HepG2 (cell line): Measurements from ENCODE around the gene ARFGEF2. TPM values are rescaled to one million over a fixed set of nuclear protein-coding genes. Genes with fewer than 3 reads are reported as not detected.
A peak's percentile ranks its signal among the peaks of the same experiment; 100 is the strongest.
"Not testable (repeated sequence)": the region's sequence is repeated elsewhere in the genome, so short reads cannot be mapped to it uniquely, and the experiment has no call there.

Experiments
- ATAC-seq: fragments of 200-7000 bp; cut with Tn5 transposase; 3 replicates; pipeline ENCODE4 v1.9.1; 2020; ENCODE audit warnings: mild to moderate bottlenecking, moderate library complexity
- BruUV-seq: library from RNA; stranded (reverse); fragments of 400-500 nt; replicated peaks from 2 replicates; lab custom pipeline; 2021; lab: Mats Ljungman, UMichigan
- CTCF ChIA-PET: fragments of 300-600 bp; formaldehyde crosslinking; extraction: SDS; loops from one replicate; lab custom pipeline; 2021; ENCODE audit warnings: low total read pairs, inconsistent platforms, low intra/inter-chr PET ratio; lab: Yijun Ruan, JAX
- POLR2A ChIA-PET: fragments of 350-600 bp; sonication (Branson Sonifier 250); formaldehyde crosslinking; loops from one replicate; lab custom pipeline; 2020; ENCODE audit warnings: antibody characterized with exemption, inconsistent platforms; lab: Yijun Ruan, JAX
- DNase-seq: peaks from one replicate; pipeline ENCODE4 v3.0.0-alpha.2; 2015; ENCODE audit warnings: low spot score
- FAIRE-seq: peaks from 3 replicates; lab custom pipeline; 2011; peaks lifted over from hg19 to GRCh38; lab: Jason Lieb, UNC
- H2AFZ ChIP-seq: one replicate; pipeline ENCODE4 v1.6.1; 2011; ENCODE audit warnings: low read length, inconsistent platforms
- H3K27ac ChIP-seq: fragments of 300-600 bp; 3 replicates; pipeline ENCODE4 v1.8.0; 2011; ENCODE audit warnings: mixed run types, mild to moderate bottlenecking, mixed read lengths, low read length, inconsistent platforms; ENCODE audit not compliant: insufficient read depth; ENCODE audit errors: extremely low read length
- H3K27me3 ChIP-seq, 2 experiments: fragments of 200-600 bp in 1 of 2; 2 replicates in 1 of 2; 3 replicates in 1 of 2; pipeline versions ENCODE4 v1.6.0 to v1.8.0; 2011; ENCODE audit warnings: low read length in 2 of 2, mild to moderate bottlenecking in 2 of 2, moderate library complexity in 2 of 2, inconsistent platforms in 1 of 2; ENCODE audit not compliant: insufficient read depth in 2 of 2, control insufficient read depth in 1 of 2
- H3K36me3 ChIP-seq, 2 experiments: fragments of 200-600 bp in 1 of 2; replicated peaks in 1 of 2; 2 replicates in 1 of 2; 3 replicates in 1 of 2; pipeline versions ENCODE4 v1.5.1 to v1.8.0; 2011; ENCODE audit warnings: low read length in 2 of 2, inconsistent platforms in 1 of 2; ENCODE audit not compliant: insufficient read depth in 2 of 2, control insufficient read depth in 1 of 2
- H3K4me1 ChIP-seq: 2 replicates; pipeline ENCODE4 v1.5.1; 2012; ENCODE audit warnings: low read length, inconsistent platforms; ENCODE audit not compliant: insufficient read depth
- H3K4me2 ChIP-seq: 2 replicates; pipeline ENCODE4 v1.6.0; 2011; ENCODE audit warnings: low read depth, low read length, inconsistent platforms
- H3K4me3 ChIP-seq, 3 experiments: fragments of 200-600 bp in 1 of 3; sonication (generic), shearing (Covaris generic) in 1 of 3; replicated peaks in 1 of 3; 2 replicates each; pipeline ENCODE4 v1.5.1; 2011 to 2016; ENCODE audit warnings: low read length in 3 of 3, inconsistent platforms in 2 of 3, low read depth in 2 of 3, mild to moderate bottlenecking in 2 of 3, control low read depth in 1 of 3, mixed read lengths in 1 of 3; ENCODE audit not compliant: insufficient read depth in 1 of 3
- H3K79me2 ChIP-seq: one replicate; pipeline ENCODE4 v1.6.1; 2011; ENCODE audit warnings: low read length, inconsistent platforms; ENCODE audit not compliant: insufficient read depth
- H3K9ac ChIP-seq: 2 replicates; pipeline ENCODE4 v1.6.0; 2011; ENCODE audit warnings: mild to moderate bottlenecking, low read depth, low read length, inconsistent platforms; ENCODE audit not compliant: insufficient read depth
- H3K9me3 ChIP-seq: 2 replicates; pipeline ENCODE4 v1.5.1; 2012; ENCODE audit warnings: mild to moderate bottlenecking, low read length
- H4K20me1 ChIP-seq: 2 replicates; pipeline ENCODE4 v1.6.0; 2011; ENCODE audit warnings: inconsistent platforms, mild to moderate bottlenecking, low read length, moderate library complexity; ENCODE audit not compliant: insufficient read depth
- BRD4 ChIP-seq: sonication (generic); formaldehyde crosslinking; IDR thresholded peaks from 2 replicates; pipeline ENCODE4 v1.4.0; 2020; ENCODE audit warnings: missing genetic modification reagents
- DZIP1 ChIP-seq: sonication (generic); formaldehyde crosslinking; IDR thresholded peaks from 2 replicates; pipeline ENCODE4 v1.5.0; 2020; ENCODE audit warnings: mild to moderate bottlenecking, missing genetic modification reagents
- MNT ChIP-seq: fragments of 450-650 bp; IDR thresholded peaks from 2 replicates; pipeline ENCODE4 v1.6.1; 2016
- MYC ChIP-seq: sonication (generic); formaldehyde crosslinking; IDR thresholded peaks from 2 replicates; pipeline ENCODE4 v1.9.0; 2021; ENCODE audit warnings: missing genetic modification reagents, borderline replicate concordance
- NBN ChIP-seq: fragments of 450-650 bp; conservative IDR thresholded peaks from 2 replicates; pipeline ENCODE4 v1.6.1; 2017
- SALL2 ChIP-seq: sonication (generic); formaldehyde crosslinking; IDR thresholded peaks from 2 replicates; pipeline ENCODE4 v1.8.1; 2023; ENCODE audit warnings: mild to moderate bottlenecking, missing genetic modification reagents, inconsistent platforms
- SETDB1 ChIP-seq: sonication (generic); formaldehyde crosslinking; IDR thresholded peaks from 2 replicates; pipeline ENCODE4 v1.5.1; 2020; ENCODE audit warnings: missing genetic modification reagents, mild to moderate bottlenecking, borderline replicate concordance
- ZMYM2 ChIP-seq: sonication (generic); formaldehyde crosslinking; IDR thresholded peaks from 2 replicates; pipeline ENCODE4 v1.8.0; 2022; ENCODE audit warnings: mild to moderate bottlenecking, missing genetic modification reagents
- ZNF12 ChIP-seq: sonication (generic); formaldehyde crosslinking; IDR thresholded peaks from 2 replicates; pipeline ENCODE4 v1.5.0; 2020; ENCODE audit warnings: missing genetic modification reagents
- ZNF18 ChIP-seq: sonication (generic); formaldehyde crosslinking; IDR thresholded peaks from 2 replicates; pipeline ENCODE4 v1.8.0; 2022; ENCODE audit warnings: mild to moderate bottlenecking, missing genetic modification reagents; ENCODE audit not compliant: insufficient replicate concordance
- ZNF567 ChIP-seq: sonication (generic); formaldehyde crosslinking; IDR thresholded peaks from 2 replicates; pipeline ENCODE4 v1.8.1; 2023; ENCODE audit warnings: mild to moderate bottlenecking, missing genetic modification reagents, borderline replicate concordance
- ZNF572 ChIP-seq: sonication (generic); formaldehyde crosslinking; IDR thresholded peaks from 2 replicates; pipeline ENCODE4 v1.5.1; 2020; ENCODE audit warnings: mild to moderate bottlenecking, missing genetic modification reagents
- ZNF7 ChIP-seq: IDR thresholded peaks from 2 replicates; pipeline ENCODE4 v1.6.1; 2016; ENCODE audit warnings: missing biosample characterization, missing genetic modification reagents
- ZSCAN9 ChIP-seq: IDR thresholded peaks from 2 replicates; pipeline ENCODE4 v1.6.1; 2016; ENCODE audit warnings: borderline replicate concordance
- WGBS: methylation state at CpG from one replicate; pipeline ENCODE4 v1.1.6; 2017; ENCODE audit warnings: low lambda C conversion rate; 5-methylcytosine and 5-hydroxymethylcytosine counted together
- in situ Hi-C: cut with HindIII; loops from 2 replicates; pipeline ENCODE4 v1.10.0; 2017; ENCODE audit warnings: low pct_unique_long_range_greater_than_20kb; ENCODE audit not compliant: extremely low pct_ligation_motif_present
- intact Hi-C: fragments of 100-400 bp; cut with micrococcal nuclease; formaldehyde crosslinking; loops from one replicate; pipeline ENCODE4 v1.10.0; 2022; ENCODE audit not compliant: unreplicated experiment
- polyA plus RNA-seq, 8 experiments: library from polyadenylated mRNA; depleted of rRNA in 3 of 8; stranded (reverse) in 7 of 8; unstranded in 1 of 8; fragments of >200 nt; fragmentation: Illumina TruSeq in 4 of 8; extraction: Trizol in 4 of 8; gene quantifications; 2 replicates each; pipeline versions ENCODE4 v1.2.1 to v1.2.3, GENCODE V29; 2011 to 2016; ENCODE audit warnings: low read depth in 4 of 8, missing spikeins in 1 of 8, mixed read lengths in 1 of 8; ENCODE audit not compliant: insufficient read depth in 1 of 8
- total RNA-seq, 5 experiments: library from RNA; depleted of rRNA; stranded (reverse); fragments of >200 nt; fragmentation: Illumina TruSeq; extraction: Trizol; gene quantifications; 2 replicates each; pipeline ENCODE4 v1.2.3, GENCODE V29; 2016; ENCODE audit warnings: low read depth in 1 of 5

ARFGEF2 gene
- total and polyA plus RNA-seq, 2 of the 13 experiments (the other 11 are each of a cell fraction or from before 2014, with no cell fraction given), result 44.0 to 60.8 TPM

GRCh38 chr20:48933017-48933766 lies 11.7 kb downstream of the ARFGEF2 start (continued):
- TF ChIP-seq DZIP1 (CRISPR knock-in tag) (peak; percentile 82; the same call in 1 of the 2 replicates), ZMYM2 (no peak), ZSCAN9 (no peak), ZNF12 (CRISPR knock-in tag) (0 out of 2 replicates have a peak, but pooled peaks have one; percentile 3)

GRCh38 chr20:48934273-48934877 lies 12.9 kb downstream of the ARFGEF2 start:
- H3K4me1 ChIP-seq, result peaks cover 81% of the 10 kb centered on the region
- CTCF ChIA-PET, intact Hi-C loops, H3K4me3 ChIP-seq, H3K9ac ChIP-seq, in situ Hi-C loops, H3K36me3 ChIP-seq, BruUV-seq, H3K27me3 ChIP-seq, H2AFZ ChIP-seq, FAIRE-seq, ATAC-seq, H3K9me3 ChIP-seq, DNase-seq, H3K27ac ChIP-seq, H3K4me2 ChIP-seq: not testable (repeated sequence)
- TF ChIP-seq NBN (0 out of 2 replicates have a peak, but pooled peaks have one; percentile 38), SALL2 (CRISPR knock-in tag) (0 out of 2 replicates have a peak, but pooled peaks have one; percentile 29), BRD4 (CRISPR knock-in tag) (peak; percentile 46; the same call in 1 of the 2 replicates), ZNF567 (CRISPR knock-in tag) (peak; percentile 62; the same call in 1 of the 2 replicates), SETDB1 (CRISPR knock-in tag) (peak; percentile 60; the same call in 1 of the 2 replicates), MNT (peak; percentile 38; the same call in 1 of the 2 replicates), ZNF572 (0 out of 2 replicates have a peak, but pooled peaks have one; percentile 28), ZNF7 (peak; percentile 22; the same call in 1 of the 2 replicates), MYC (CRISPR knock-in tag) (0 out of 2 replicates have a peak, but pooled peaks have one; percentile 19), ZNF18 (CRISPR knock-in tag) (peak; percentile 34)
- peaks cover 76% of the 10 kb centered on the region for H3K79me2 ChIP-seq
- H4K20me1 ChIP-seq, result peaks cover 76% of the 10 kb centered on the region
- 94% methylated on average over 5 of the region's 5 CpGs for WGBS
- POLR2A ChIA-PET, result interaction anchor here (3.5 kb wide), 1 partner anchor 11 kb away, joined by 30 read pairs; the partner anchor contains the start of gene ARFGEF2
